H54 (cell line): Measurements from ENCODE around the gene RAB5A.
A peak's percentile ranks its signal among the peaks of the same experiment; 100 is the strongest.
"Not testable (repeated sequence)": the region's sequence is repeated elsewhere in the genome, so short reads cannot be mapped to it uniquely, and the experiment has no call there.

Source experiments
- DNase-seq: peaks from one replicate; pipeline ENCODE4 v3.0.0; 2011; ENCODE audit warnings: low spot score, mixed read lengths; ENCODE audit not compliant: insufficient read length
- FAIRE-seq: peaks from 3 replicates; lab custom pipeline; 2011; peaks lifted over from hg19 to GRCh38; lab: Jason Lieb, UNC
- POLR2A ChIP-seq: IDR thresholded peaks from 2 replicates; pipeline ENCODE4 v1.6.1; 2011; ENCODE audit warnings: low read depth, mild to moderate bottlenecking, low read length

Gene RAB5A

GRCh38 chr3:19934098-19934566 is 12.8 kb upstream of the RAB5A start, which contains the start of gene EFHB:
Gene EFHB (minus strand): TSS chr3:19934217. CDS start chr3:19934018, 199 bp downstream.
- DNase-seq (no peak), FAIRE-seq (no peak)
- TF ChIP-seq POLR2A = no peak

GRCh38 chr3:19937459-19938294 is 9.2 kb upstream of the RAB5A start:
- FAIRE-seq (peak; percentile 30), DNase-seq (peak; percentile 27)
- no peak for TF ChIP-seq POLR2A

- FAIRE-seq (no peak), DNase-seq (no peak)
- TF ChIP-seq POLR2A = no peak
These were observed 8.6 kb upstream of the RAB5A start for GRCh38 chr3:19938295-19938627.

- no peak for TF ChIP-seq POLR2A
- DNase-seq (no peak), FAIRE-seq (no peak)
These were observed 6.3 kb upstream of the RAB5A start for GRCh38 chr3:19940643-19941042.

- no peak for TF ChIP-seq POLR2A
- DNase-seq (no peak), FAIRE-seq (no peak)
These were observed 1.4 kb upstream of the RAB5A start for GRCh38 chr3:19945534-19945933.

GRCh38 chr3:19945969-19946831 is 697 bp upstream of the RAB5A start:
- FAIRE-seq = no peak
- no peak for TF ChIP-seq POLR2A
- no peak for DNase-seq

- peak; percentile 38 for FAIRE-seq
- DNase-seq = peak; percentile 47
- TF ChIP-seq POLR2A = no peak
These were observed 790 bp downstream of the RAB5A start for GRCh38 chr3:19947549-19948225.

GRCh38 chr3:19948226-19948591 is 1.3 kb downstream of the RAB5A start:
- no peak for TF ChIP-seq POLR2A
- FAIRE-seq (no peak), DNase-seq (no peak)

- FAIRE-seq (no peak), DNase-seq (no peak)
- TF ChIP-seq POLR2A = no peak
These were observed 3.4 kb downstream of the RAB5A start for GRCh38 chr3:19950316-19950715.

- no peak for DNase-seq
- TF ChIP-seq POLR2A = no peak
- peak; percentile 36 for FAIRE-seq
These were observed 7.8 kb downstream of the RAB5A start for GRCh38 chr3:19954676-19955075.

- not testable (repeated sequence) for FAIRE-seq, DNase-seq
These were observed 10.5 kb downstream of the RAB5A start for GRCh38 chr3:19957354-19957753.

GRCh38 chr3:19959505-19959904 is 12.6 kb downstream of the RAB5A start:
- no peak for FAIRE-seq
- no peak for DNase-seq
- no peak for TF ChIP-seq POLR2A

- TF ChIP-seq POLR2A = no peak
- DNase-seq = no peak
- no peak for FAIRE-seq
These were observed 13.8 kb downstream of the RAB5A start for GRCh38 chr3:19960696-19961095.

- FAIRE-seq = no peak
These were observed 15.1 kb downstream of the RAB5A start for GRCh38 chr3:19961960-19962359.

GRCh38 chr3:19967208-19967607 is 20.3 kb downstream of the RAB5A start:
- no peak for TF ChIP-seq POLR2A
- no peak for FAIRE-seq

More at GRCh38 chr3:19961960-19962359, 15.1 kb downstream of the RAB5A start:
- DNase-seq = no peak
- TF ChIP-seq POLR2A = no peak

More at GRCh38 chr3:19967208-19967607, 20.3 kb downstream of the RAB5A start:
- no peak for DNase-seq
